ENCODE results near the gene SPPL2B.

SPPL2B gene

DNA sequence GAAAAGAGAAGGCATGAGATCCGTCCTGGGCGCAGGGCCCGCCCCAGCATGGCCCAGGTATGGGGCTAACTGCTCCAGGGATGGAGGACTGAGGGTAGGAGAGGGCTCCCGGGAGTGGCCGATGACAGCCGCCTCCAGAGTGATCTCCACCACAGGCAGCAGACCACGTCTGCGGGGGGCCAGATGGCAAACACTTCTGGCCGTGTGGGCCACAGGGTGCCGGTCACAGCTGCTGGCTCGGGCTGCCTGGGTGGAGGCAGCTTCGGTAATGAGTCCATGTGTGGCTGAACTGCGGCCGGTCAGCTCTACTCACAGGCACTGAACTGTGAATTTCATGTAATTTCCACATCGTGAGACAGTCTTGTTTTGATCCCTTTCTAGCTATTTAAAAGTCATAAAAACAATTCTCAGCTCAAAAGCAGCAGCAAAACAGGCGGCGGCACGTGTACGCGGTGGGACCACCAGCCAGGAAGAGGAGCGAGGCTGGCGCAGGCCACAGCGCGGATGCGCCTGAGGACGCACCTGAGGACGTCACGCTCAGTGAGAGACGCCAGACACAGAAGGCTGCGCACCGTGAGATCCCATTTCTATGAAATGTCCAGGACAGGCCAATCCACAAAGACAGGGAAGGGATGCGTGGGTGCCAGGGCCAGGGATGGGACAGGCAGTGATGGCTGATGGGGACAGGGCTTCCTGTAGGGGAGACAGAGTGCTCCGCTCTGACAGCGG is 4.1 kb upstream of the SPPL2B start:
- DNase-seq = no peak

DNA sequence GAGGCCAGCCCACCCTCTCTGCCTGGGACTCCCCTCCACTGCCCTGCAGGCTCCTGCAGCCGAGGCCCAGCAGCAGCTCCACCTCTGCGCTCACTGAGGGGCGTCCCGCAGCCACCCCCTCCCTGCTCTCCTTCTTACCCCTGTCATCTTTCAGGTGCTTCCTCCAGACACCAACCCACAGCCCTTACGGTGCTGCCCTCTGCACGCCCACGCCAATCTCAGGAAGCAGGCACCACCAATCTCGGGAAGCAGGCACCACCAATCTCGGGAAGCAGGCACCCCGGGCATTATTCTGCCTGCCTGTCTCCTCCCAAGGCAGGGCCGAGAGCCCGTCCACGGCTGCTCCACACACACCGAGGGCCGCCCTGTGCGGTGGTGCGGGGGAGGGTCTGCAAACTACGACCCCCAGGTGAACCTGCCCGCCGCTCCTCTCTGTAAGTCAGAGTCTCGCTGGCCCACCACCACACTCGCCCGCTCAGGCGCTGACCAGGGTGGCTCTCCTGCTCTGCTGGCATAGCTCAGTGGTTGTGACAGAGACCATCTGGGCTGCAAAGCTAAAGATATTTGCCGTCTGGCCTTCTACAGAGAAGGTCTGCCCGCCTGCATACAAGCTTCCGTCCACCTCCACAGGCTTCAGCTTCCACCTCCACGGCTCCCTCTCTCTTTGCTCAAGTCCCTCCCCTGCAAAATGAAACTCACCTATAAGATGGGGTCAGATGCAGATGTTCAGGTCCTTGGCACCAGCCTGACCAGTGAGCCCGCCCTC is 3.0 kb upstream of the SPPL2B start:
- DNase-seq = no peak

DNA sequence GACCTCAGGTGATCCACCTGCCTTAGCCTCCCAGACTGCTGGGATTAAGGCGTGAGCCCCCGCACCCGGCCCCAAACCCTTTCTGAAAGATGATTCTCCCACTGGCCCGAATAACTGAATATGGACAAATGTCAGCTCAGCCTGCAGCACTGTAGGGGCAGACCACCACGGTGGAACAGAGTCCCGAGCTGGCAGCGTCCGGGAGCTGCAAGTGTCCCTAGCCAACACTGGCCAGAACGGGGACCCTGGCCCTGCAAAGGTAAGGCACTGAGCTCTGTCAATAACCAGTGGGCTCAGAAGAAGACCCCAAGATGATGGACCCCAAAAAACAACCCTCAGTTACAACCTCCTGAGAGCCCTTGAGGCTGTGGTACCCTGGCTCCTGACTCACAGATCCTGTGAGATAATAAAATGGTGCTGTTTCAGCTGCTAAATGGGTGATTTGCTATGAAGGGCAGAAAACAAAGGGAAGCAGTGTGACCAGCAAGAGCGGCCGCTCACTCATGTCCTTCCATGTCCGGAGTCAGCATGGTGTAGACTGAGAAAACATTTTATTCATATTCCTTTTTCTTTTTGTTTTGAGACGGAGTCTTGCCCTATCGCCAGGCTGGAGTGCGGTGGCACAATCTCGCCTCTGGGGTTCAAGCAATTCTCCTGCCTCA is 1.7 kb upstream of the SPPL2B start:
- no peak for DNase-seq

DNA sequence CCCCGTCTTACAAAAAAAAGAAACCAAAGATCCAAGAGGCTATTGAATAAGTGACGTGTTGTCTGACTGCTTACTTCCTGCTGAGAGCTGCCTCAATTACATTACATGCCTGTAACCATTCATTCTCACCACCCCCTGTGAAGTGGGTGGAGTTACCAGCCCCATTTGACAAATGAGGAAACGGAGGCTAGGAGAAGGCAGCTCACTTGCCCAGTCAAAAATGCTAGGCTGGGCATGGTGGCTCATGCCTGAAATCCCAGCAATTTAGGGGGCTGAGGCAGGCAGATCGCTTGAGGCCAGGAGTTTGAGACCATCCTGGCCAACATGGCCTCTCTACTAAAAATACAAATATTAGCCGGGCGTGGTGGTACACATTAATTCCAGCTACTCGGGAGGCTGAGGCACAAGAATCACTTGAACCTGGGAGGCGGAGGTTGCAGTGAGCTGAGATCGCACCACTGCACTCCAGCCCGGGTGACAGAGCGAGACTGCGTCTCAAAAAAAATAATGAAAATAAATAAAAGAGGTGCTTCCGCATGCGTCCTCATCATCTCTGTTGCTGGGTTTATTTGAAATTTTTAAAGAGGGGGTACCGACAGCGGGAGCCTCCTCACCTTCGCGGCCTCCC is 597 bp upstream of the SPPL2B start:
- peak; percentile 41 for DNase-seq

DNA sequence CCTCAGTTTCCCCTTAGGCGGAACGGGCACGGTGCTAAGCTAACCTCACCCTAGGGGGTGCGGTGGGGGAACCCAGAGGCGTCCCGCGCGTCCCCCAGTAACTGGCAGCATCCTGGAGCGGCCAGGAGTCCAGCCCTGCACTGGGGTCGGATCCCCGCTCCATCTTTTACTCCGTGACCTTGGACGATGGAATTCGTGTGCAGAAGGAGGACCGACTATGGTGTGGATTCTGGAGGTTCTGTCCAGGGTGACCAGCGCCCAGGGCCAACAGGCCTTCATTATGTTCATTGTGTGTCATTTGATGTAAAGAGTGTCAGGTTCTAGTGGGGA is 630 bp downstream of the SPPL2B start:
- no peak for DNase-seq

DNA sequence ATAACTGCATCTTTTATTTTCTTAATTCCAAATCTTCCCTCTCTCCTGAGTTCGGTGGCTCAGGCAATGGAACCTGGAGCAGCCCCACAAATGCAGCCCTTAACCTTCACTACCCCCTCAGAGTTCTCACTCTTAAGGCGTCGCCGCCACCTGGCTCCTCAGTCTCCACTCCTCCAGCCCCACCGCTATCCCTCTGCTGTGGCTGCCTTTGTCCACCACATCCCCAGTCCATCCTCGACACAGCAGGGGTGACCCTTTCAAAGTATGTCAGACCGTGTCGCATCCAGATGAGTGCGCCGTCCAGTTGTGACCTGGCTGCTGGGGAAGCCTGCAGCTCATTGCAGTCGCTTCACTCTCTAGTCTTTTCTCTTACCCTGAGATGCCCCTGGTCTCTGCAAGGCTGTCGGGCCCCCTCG is 1.0 kb downstream of the SPPL2B start:
- no peak for DNase-seq

DNA sequence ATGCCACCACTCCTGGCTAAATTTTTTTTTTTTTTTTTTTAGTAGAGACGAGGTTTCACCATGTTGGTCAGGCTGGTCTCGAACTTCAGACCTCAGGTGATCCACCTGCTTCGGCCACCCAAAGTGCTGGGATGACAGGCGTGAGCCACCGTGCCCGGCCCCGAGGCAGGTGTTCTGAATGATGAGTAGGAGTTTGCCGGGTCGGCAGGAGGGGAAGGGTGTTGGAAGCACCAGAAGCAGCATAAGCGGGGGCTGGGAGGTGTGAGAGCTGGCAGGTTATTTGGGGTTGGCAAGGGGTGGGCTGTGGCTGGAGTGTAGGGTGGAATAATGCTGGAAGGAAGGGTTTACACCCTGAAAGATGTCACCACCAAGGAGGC is 1.8 kb downstream of the SPPL2B start:
- DNase-seq = no peak

DNA sequence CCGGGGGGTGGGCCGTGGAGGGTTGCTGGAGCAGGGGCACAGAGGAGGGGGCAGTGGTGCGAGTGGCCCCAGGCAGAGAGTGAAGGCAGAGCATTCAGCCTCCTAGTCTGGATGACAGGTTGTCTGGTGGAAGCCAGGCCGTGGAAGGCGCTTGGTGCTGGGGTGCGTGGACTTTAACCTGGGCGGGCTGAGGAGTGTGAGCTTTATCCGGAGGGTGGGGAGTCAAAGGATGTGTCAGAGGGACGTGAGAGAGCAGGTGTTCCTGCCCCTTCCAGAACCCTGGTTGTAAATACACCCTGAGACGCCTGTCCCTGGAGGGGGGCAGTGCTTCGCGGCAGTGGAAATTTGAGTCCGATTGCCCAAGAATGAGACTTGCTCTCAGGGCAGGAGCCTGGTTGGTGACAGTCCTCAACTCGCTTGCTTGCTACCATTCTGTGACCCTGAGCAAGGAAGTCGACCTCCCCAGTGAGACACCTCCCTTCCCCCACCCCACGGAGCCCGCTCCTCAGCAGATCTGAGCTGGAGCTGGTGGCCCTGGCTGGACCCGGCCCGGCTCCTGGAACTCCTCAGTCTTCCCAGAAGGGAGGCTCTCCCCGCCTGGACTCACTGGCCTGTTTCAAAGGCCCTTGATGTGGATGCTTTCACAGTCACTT is 2.3 kb downstream of the SPPL2B start:
- no peak for DNase-seq

DNA sequence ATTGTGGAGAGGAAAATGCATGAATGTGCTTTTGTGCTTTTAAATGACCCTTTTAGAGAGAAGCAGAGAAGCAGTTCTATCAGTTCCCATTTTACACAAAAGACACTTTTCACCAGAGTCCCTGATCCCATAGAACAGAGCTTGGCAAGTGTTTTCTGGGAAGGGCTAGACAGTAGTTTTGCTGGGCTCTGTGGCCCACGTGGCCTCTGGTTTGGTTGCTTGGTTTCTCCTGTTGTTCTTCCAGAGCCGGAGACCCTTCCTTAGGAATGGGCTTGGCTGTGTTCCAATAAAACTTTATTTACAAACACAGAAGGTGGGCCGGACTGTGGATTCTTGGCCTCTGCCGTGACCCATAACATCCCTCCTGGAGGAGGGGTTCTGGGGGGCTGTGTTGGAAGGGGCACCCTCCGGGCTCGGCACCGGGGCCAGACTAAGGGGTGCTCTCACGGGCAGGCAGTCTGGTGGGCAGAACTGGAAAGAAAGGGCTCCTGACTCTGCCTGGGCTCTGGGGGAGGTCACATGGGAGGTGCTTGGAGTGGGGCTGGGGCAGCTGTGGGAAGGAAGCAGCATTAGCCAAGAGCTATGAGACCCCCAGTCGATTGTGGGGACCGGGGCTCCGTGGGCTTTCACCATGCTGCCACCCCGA is 3.2 kb downstream of the SPPL2B start:
- DNase-seq = peak; percentile 24

DNA sequence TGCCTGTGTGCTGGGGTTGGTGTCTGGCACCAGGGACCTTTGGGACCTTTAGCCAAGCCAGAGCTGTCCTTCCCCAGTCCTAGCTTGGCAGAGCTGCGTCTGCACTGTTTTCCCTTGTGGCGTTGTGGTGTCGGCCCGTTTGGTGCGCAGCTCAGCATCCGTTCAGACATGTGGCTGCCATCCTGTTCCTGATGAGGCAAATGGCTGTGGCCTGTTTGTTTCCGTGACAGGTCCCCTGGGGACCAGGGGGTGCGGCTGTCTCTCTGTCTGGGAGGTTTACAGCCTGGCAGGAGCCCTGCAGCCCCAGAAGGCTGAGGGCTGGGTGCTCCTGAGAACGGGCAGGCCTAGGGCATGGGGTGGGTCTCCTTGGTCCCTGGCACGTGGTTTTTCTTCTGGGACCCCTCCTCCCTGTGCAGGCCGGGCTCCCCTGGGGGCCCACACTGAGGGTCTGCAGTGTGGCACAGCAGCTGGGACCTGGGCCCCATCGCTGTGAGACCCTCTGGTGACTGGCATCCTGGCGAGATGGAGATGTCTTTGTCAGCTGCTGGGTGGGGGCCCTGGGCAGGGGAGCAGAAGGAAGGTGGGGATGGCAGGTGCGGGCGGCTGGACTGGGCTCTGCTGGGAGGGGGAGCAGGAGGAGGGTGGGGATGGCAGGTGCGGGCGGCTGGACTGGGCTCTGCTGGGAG is 4.0 kb downstream of the SPPL2B start:
- peak; percentile 69 for DNase-seq

DNA sequence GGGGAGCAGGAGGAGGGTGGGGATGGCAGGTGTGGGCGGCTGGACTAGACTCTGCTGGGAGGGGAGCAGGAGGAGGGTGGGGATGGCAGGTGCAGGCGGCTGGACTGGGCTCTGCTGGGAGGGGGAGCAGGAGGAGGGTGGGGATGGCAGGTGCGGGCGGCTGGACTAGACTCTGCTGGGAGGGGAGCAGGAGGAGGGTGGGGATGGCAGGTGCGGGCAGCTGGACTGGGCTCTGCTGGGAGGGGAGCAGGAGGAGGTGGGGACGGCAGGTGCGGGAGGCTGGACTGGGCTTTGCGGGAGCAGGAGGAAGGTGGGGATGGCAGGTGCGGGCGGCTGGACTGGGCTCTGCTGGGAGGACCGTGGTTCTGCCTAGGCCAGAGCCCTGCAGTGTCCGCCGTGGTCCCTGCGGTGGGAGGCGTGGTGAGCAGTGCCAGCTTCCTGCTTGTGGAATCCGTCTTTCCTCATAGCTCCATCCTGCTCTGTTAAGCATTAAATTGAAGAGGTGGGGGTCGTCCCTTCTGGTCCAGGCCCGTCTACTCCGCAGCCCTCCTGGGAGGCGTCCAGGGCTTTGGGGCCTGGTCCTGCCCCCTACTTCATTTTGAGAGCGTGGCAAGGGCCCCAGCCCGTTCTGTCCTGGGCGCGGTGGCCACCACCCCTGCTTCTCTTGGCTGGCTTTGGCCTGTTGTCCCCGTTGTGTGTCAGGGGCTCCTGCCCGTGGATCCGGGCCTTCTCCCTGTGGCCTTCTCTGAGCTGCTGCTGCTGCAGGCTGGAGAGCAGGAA is 4.7 kb downstream of the SPPL2B start:
- peak; percentile 76 for DNase-seq

DNA sequence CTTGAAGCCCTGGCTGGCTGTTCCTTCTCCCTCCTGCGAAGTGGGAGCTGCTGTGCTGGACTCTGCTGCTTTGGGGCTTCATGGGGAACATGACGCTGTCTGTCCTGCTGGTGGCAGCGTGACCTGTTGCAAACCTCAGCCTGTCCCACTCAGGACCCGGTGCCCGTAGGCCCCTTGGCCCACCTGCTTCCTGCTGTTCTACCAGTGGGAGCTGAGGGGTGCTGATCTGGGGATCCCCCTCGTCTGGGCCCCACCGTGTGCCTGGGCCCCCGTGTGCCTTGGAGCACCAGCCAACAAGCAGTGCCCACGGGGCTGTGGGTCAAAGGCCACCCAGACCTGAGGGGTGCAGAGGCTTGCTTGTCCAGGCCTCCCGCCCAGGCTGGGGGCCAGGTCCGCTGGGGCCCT is 5.3 kb downstream of the SPPL2B start:
- DNase-seq = no peak

DNA sequence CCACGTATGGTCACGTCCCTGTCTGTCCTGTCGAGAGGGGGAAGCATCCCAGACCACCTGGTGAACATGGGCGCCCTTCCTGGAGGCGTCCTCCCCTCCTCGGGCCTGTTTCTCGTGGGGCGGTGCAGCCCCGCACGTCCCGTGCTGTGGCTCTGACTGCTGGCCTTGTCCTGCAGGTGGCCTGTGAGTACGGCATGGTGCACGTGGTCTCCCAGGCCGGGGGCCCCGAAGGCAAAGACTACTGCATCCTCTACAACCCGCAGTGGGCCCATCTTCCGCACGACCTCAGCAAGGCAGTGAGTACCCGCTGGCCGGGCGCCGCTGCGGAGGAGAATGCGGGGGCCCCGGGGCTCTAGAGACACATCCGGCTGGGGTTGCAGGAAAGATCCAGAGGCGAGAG is 5.9 kb downstream of the SPPL2B start:
- DNase-seq = no peak

DNA sequence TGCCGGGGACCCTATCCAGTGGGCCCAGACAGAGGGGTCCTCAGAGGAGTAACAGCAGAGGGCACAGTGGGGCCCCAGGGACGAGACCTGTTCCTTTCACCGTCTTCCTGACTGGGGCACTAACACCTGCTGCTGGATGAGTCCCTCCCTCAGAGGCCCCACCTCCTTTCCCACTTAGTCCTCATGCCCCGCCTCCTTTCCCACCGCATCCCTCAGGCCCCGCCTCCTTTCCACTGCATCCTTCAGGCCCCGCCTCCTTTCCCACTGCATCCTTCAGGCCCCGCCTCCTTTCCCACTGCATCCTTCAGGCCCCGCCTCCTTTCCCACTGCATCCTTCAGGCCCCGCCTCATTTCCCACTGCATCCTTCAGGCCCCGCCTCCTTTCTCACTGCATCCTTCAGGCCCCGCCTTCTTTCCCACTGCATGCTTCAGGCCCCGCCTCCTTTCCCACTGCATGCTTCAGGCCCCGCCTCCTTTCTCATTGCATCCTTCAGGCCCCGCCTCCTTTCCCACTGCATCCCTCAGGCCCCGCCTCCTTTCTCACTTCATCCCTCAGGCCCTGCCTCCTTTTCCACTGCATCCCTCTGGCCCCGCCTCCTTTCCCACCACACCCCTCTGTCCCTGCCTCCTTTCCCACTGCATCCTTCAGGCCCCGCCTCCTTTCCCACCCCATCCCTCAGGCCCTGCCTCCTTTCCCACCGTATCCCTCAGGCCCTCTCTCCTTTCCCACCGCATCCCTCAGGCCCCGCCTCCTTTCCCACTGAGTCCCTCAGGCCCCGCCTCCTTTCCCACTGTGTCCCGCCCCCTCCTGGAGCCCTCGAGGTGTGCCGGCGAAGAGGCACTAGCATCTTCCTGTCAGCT is 6.7 kb downstream of the SPPL2B start:
- no peak for DNase-seq

DNA sequence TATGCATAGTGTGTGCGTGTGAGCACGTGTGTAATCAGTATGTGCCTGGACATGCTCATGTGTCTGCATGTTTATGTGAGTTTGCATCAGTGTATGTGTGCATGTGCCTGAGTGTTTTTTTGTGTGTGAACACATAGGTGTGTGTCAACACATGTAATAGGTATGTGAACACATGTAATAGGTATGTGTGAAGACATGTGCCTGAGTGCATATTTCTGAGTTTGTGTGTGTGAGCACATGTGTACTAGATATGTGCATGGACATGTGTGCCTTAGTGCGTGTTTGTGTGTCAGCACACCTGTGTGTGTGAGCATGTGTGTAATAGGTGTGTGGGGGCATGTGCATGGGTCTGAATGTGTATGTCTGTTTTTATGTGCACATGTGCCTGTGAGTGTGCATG is 7.4 kb downstream of the SPPL2B start:
- DNase-seq = no peak

DNA sequence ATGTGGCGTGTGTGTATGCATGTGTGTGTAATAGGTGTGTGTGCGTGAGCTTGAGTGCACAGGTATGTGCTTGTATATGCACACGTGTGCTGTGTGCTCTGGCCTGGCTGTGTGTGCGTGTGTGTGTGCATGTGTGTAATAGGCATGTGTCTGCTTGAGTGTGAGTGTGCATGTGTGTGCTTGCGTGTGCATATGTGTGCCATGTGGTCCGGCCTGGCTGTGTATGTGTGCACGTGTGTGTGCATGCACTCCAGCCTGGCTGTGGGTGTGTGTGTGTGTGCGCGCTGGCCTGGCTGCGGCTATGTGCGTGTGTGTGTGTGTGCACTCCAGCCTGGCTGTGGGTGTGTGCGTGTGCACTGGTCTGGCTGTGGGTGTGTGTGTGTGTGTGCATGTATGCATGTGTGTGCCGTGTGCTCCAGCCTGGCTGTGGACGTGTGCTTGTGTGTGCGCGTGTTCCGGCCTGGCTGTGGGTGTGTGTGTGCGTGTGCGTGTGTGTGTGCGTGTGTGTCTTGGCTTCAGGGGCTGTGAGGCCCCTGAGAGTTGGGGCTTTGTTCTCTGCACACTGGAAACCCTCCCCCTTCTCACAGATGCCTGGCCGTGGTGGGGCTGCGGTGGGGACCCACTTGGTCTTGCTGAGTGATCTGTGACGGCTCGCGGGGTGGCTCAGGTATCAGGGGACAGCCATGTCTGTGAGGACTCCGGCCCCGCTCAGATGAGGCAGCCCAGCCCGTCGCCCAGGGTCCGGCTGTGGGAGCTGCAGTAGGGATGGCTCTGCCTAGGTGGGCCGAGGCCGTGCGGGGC is 8.2 kb downstream of the SPPL2B start:
- no peak for DNase-seq

DNA sequence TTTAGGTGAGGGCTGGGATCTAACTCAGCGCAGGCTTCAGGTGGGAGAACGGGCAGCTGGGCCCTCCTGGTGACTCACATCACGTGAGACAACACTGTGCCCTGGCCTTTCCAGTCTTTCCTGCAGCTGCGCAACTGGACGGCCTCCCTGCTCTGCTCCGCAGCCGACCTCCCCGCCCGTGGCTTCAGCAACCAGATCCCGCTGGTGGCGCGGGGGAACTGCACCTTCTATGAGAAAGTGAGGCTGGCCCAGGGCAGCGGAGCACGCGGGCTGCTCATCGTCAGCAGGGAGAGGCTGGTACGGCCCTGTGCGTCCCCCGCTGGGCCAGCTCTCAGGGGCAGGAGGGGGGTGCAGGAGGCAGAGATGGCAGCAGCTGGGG is 8.8 kb downstream of the SPPL2B start:
- no peak for DNase-seq

DNA sequence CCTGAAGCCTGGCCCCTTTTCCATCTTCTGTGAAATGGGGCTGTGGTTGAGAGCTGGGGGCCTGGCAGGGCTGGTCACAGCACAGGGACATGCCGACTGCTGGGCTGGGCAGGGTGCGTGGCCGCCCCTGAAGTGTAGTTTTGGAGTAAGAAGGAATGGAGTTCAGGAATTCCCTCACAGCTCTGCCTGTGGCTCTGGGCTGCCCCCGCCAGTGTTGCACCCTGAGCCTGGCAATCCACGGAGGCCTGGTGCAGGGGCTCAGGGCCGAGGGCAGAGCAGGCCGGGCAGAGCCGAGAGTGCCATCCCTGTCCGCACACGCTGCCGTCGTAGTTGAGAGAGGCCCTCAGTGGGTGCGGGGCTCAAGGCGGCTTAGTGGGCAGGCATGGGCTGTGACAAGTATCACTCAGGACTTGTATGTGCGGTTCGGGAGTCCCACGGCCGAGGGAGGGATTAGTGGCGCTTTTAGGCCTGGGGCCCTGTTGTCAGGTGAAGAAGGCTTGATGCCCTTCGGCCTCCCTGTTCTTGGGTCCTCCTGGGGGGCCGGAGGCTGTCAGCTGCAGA is 9.7 kb downstream of the SPPL2B start:
- no peak for DNase-seq

Data from NCI-H1092 treated with DMSO at 0.1 percent for 48 hours (cell line).